ENCODE results near the gene HLA-B.

HLA-B gene

GRCh38 chr6:31359581-31359980 is 2.6 kb upstream of the HLA-B start:
- H3K27ac ChIP-seq (ENCODE audit: low read length), result no peak overlapping the region

DNA sequence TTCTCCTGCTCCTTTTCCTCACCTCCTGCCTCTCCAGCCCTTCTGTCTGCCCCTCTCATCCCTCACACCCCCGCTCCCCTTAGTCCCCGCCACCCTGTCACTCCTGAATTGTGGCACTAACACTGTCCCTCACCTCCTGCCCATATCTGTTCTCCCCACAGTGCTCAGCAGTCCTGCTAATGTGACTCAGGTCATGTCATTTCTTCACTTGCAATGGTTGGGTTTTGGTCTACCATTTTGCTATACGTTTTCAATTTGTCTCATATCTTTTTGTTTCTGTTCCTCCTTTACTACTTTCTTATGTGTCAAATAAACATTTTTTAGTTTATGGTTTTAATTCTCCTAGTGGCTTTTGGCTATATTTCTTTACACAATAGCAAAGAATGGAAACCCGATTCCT is 1.3 kb upstream of the HLA-B start:
- H3K79me2 ChIP-seq (ENCODE audit: low read length), result peaks cover 26% of the 10 kb centered on the region
- peaks cover 28% of the 10 kb centered on the region for H3K36me3 ChIP-seq (replicated peaks; ENCODE audit: low read depth, low read length)
- peak overlapping the region; percentile 99; the same call in 1 of the 2 replicates for H3K9ac ChIP-seq (ENCODE audit: low read length)
- H2AFZ ChIP-seq (ENCODE audit: low read depth, low read length), result no peak overlapping the region
- peak overlapping the region; percentile 90 for H3K4me3 ChIP-seq (ENCODE audit: low read length)
- H3K27ac ChIP-seq (ENCODE audit: low read length), result peak overlapping the region; percentile 77
- H3K4me1 ChIP-seq (ENCODE audit: low read length), result peaks cover 30% of the 10 kb centered on the region
- no peaks in the 10 kb centered on the region for H3K9me3 ChIP-seq (ENCODE audit: insufficient read depth, low read length)
- TF ChIP-seq EZH2phosphoT487 (IDR thresholded peaks at IDR 0.05; ENCODE audit: low read depth), result no peak
- no peak for TF ChIP-seq CTCF (IDR thresholded peaks at IDR 0.05; ENCODE audit: low read depth, low read length)
- H3K4me2 ChIP-seq (ENCODE audit: low read length), result peak overlapping the region; percentile 99
- no peaks in the 10 kb centered on the region for H3K27me3 ChIP-seq (ENCODE audit: low read depth, low read length)
- peaks cover 25% of the 10 kb centered on the region for H4K20me1 ChIP-seq (ENCODE audit: insufficient read depth, low read length)

More at GRCh38 chr6:31359581-31359980, 2.6 kb upstream of the HLA-B start:
- Histone ChIP-seq H3K4me1 (ENCODE audit: low read length) (peaks cover 32% of the 10 kb centered on the region), H3K36me3 (replicated peaks; ENCODE audit: low read depth, low read length) (peaks cover 17% of the 10 kb centered on the region), H3K4me2 (ENCODE audit: low read length) (no peak overlapping the region), H3K4me3 (ENCODE audit: low read length) (no peak overlapping the region), H4K20me1 (ENCODE audit: insufficient read depth, low read length) (peaks cover 13% of the 10 kb centered on the region), H3K9me3 (ENCODE audit: insufficient read depth, low read length) (no peaks in the 10 kb centered on the region), H2AFZ (ENCODE audit: low read depth, low read length) (no peak overlapping the region), H3K27me3 (ENCODE audit: low read depth, low read length) (no peaks in the 10 kb centered on the region), H3K9ac (ENCODE audit: low read length) (no peak overlapping the region), H3K79me2 (ENCODE audit: low read length) (peaks cover 26% of the 10 kb centered on the region)
- no peak for TF ChIP-seq CTCF (IDR thresholded peaks at IDR 0.05; ENCODE audit: low read depth, low read length)
- no peak for TF ChIP-seq EZH2phosphoT487 (IDR thresholded peaks at IDR 0.05; ENCODE audit: low read depth)

DNA sequence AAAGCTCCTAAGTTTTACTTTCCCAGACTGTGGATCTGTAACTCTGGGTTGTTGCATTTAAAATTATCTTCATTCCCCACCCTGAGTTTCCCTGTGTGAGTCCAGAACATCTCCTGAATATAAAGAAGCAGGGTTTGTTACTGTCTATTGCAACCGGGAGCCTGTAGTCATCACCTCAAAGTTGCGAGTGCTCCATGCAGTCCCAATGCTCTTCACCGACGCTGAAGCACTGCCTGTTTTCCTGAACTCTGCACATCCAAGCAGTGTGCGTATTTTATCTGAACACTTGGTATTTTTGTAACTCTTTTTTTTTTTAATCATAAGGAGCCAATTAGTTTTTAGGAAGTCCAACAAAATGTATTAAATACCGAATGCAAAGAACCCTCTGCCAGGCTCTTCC is 907 bp upstream of the HLA-B start:
- H3K9ac ChIP-seq (ENCODE audit: low read length), result peak overlapping the region; percentile 99
- TF ChIP-seq CTCF (IDR thresholded peaks at IDR 0.05; ENCODE audit: low read depth, low read length), result no peak
- no peak for TF ChIP-seq EZH2phosphoT487 (IDR thresholded peaks at IDR 0.05; ENCODE audit: low read depth)
- H3K27me3 ChIP-seq (ENCODE audit: low read depth, low read length), result no peaks in the 10 kb centered on the region
- peaks cover 29% of the 10 kb centered on the region for H4K20me1 ChIP-seq (ENCODE audit: insufficient read depth, low read length)
- H3K4me3 ChIP-seq (ENCODE audit: low read length), result peak overlapping the region; percentile 90
- H3K27ac ChIP-seq (ENCODE audit: low read length), result peak overlapping the region; percentile 77
- peaks cover 26% of the 10 kb centered on the region for H3K79me2 ChIP-seq (ENCODE audit: low read length)
- H3K4me2 ChIP-seq (ENCODE audit: low read length), result peak overlapping the region; percentile 99
- no peak overlapping the region; the same call in 1 of the 2 replicates for H2AFZ ChIP-seq (ENCODE audit: low read depth, low read length)
- H3K9me3 ChIP-seq (ENCODE audit: insufficient read depth, low read length), result no peaks in the 10 kb centered on the region
- H3K36me3 ChIP-seq (replicated peaks; ENCODE audit: low read depth, low read length), result peaks cover 29% of the 10 kb centered on the region
- peaks cover 30% of the 10 kb centered on the region for H3K4me1 ChIP-seq (ENCODE audit: low read length)

GRCh38 chr6:31356216-31356945 is 598 bp downstream of the HLA-B start:
- Histone ChIP-seq H3K9ac (ENCODE audit: low read length) (peak overlapping the region; percentile 99), H3K27ac (ENCODE audit: low read length) (peak overlapping the region; percentile 77), H2AFZ (ENCODE audit: low read depth, low read length) (no peak overlapping the region), H3K4me1 (ENCODE audit: low read length) (peaks cover 30% of the 10 kb centered on the region), H3K9me3 (ENCODE audit: insufficient read depth, low read length) (no peaks in the 10 kb centered on the region), H3K79me2 (ENCODE audit: low read length) (peaks cover 26% of the 10 kb centered on the region), H3K4me2 (ENCODE audit: low read length) (peak overlapping the region; percentile 92), H3K27me3 (ENCODE audit: low read depth, low read length) (no peaks in the 10 kb centered on the region), H4K20me1 (ENCODE audit: insufficient read depth, low read length) (peaks cover 38% of the 10 kb centered on the region), H3K36me3 (replicated peaks; ENCODE audit: low read depth, low read length) (peaks cover 29% of the 10 kb centered on the region), H3K4me3 (ENCODE audit: low read length) (peak overlapping the region; percentile 90)
- no peak for TF ChIP-seq CTCF (IDR thresholded peaks at IDR 0.05; ENCODE audit: low read depth, low read length)
- TF ChIP-seq EZH2phosphoT487 (IDR thresholded peaks at IDR 0.05; ENCODE audit: low read depth), result no peak

Measured in OCI-LY3 (cell line).